HG03378 (cell line): ENCODE measurements around the gene TCTN3.
"Not testable (repeated sequence)": the region's sequence is repeated elsewhere in the genome, so short reads cannot be mapped to it uniquely, and the experiment has no call there.

ENCODE experiments used
- ATAC-seq: cut with Tn5 transposase; IDR thresholded peaks from one replicate; pipeline ENCODE4 v1.9.1; 2021; ENCODE audit warnings: mild to moderate bottlenecking, moderate library complexity; ENCODE audit not compliant: unreplicated experiment

Gene TCTN3

DNA sequence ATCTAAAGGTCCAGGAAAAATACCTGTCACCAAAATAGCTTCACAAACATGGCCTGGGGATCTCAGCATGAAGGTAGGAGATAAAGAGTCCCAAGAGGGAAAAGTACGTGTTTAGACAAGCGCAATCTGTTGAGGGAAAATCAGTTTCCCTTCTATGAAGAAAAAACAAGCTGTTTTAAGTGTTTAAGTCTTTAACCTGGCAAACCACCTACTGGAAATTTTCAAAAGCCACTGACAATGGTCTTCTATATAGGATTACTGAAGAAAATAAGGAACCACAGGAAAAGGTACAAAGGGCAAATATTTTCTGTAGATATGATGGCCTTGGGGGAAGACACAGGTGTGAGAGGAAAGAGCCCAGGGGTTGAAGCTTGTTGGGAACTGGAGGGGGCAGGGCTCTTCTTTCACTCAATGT lies 58.4 kb downstream of the TCTN3 start:
- ATAC-seq: no peak

DNA sequence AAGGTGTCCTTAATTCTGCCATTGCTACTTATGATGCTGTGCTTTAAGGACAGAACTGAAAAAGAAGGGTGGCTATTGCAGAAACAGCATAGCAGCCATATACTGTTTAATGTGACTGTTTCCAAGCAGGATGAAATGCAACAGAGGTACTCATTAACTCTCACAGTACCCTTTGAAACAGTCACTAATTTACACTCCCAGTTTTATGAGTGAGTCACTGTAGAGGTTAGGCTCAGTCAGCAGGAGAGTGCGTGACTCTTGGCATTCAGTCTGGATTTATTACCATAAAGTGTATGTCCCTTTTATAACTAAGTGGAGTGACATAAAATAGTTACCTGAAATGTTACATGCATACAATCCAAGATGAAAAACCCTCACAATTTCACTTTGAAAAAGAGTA lies 64.9 kb downstream of the TCTN3 start:
- no peak for ATAC-seq

DNA sequence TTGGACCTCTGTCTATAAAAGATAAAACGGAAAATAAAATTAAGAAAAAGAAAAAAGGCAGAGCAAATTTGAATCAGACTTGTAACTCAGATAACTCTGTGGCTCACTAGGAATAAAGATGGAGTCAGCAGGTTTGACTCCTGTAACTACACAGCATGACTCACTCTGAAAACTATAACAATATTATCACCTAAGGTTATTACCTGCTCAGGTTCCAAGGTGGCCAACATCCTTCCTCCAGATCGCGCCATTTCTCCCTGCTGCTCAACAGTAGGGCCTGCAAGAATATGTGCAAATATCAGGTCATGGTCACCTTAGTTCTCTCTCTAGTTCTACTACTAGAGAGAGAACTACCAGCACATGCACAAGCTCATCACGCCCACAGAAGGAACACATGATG lies 67.2 kb downstream of the TCTN3 start:
- ATAC-seq: no peak

- not testable (repeated sequence) for ATAC-seq
These were observed 73.3 kb downstream of the TCTN3 start for GRCh38 chr10:95620415-95620814.

DNA sequence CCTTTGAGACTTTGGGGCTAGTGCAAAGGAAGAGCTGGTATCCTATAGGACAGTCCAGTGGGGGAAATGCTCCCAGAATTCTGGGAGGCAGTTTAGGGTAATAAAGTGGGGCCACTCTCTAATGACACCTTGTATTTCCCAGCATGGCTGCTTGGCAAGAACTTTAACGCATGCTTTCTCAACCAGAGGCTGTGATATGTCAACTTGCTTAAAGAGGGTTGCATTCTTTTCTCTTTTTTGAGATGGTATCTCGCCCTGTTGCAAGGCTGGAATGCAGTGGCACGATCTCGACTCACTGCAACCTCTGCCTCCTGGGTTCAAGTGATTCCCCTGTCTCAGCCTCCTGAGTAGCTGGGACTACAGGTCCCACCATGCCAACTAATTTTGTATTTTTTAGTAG lies 75.6 kb downstream of the TCTN3 start:
- ATAC-seq: no peak

- no peak for ATAC-seq
These were observed 77.3 kb downstream of the TCTN3 start for GRCh38 chr10:95616446-95616845.
